Parathyroid adenoma (tissue), 2 donors: ENCODE data around the gene RECQL5.

Source experiments
- H2AFZ ChIP-seq: fragments of 300-600 bp; sonication (generic); one replicate; pipeline ENCODE4 v1.7.0; 2017; ENCODE audit warnings: antibody characterized with exemption, mild to moderate bottlenecking
- H3K27ac ChIP-seq: fragments of 300-600 bp; sonication (generic); one replicate; pipeline ENCODE4 v1.7.0; 2017
- H3K27me3 ChIP-seq: fragments of 300-600 bp; sonication (generic); one replicate; pipeline ENCODE4 v1.7.0; 2017; ENCODE audit warnings: low read length; ENCODE audit not compliant: control insufficient read depth, insufficient read depth
- H3K36me3 ChIP-seq: fragments of 300-600 bp; sonication (generic); one replicate; pipeline ENCODE4 v1.7.0; 2017; ENCODE audit warnings: low read length; ENCODE audit not compliant: control insufficient read depth, insufficient read depth
- H3K4me1 ChIP-seq: fragments of 300-600 bp; sonication (generic); one replicate; pipeline ENCODE4 v1.7.0; 2017; ENCODE audit warnings: control low read depth
- H3K4me2 ChIP-seq: fragments of 300-600 bp; sonication (generic); one replicate; pipeline ENCODE4 v1.7.0; 2017; ENCODE audit warnings: low read length
- H3K4me3 ChIP-seq: fragments of 300-600 bp; sonication (generic); one replicate; pipeline ENCODE4 v1.7.0; 2017; ENCODE audit warnings: low read depth, low read length
- H3K79me2 ChIP-seq: fragments of 300-600 bp; sonication (generic); one replicate; pipeline ENCODE4 v1.7.0; 2017; ENCODE audit warnings: control low read depth
- H3K9ac ChIP-seq: fragments of 300-600 bp; sonication (generic); one replicate; pipeline ENCODE4 v1.7.0; 2017; ENCODE audit warnings: mild to moderate bottlenecking
- H3K9me3 ChIP-seq: fragments of 300-600 bp; sonication (generic); one replicate; pipeline ENCODE4 v1.7.0; 2017; ENCODE audit warnings: low read length; ENCODE audit not compliant: control insufficient read depth
- TF ChIP-seq, protein P1 (sequence below): fragments of 300-600 bp; sonication (generic); IDR thresholded peaks from one replicate; pipeline ENCODE4 v1.7.0; 2017; ENCODE audit warnings: antibody characterized with exemption, mild to moderate bottlenecking
- donor health status: primary hyperparathyroidism.

RECQL5 gene

GRCh38 chr17:75676461-75676860 is 9.5 kb upstream of the RECQL5 start:
- Histone ChIP-seq H3K4me2 (no peak overlapping the region), H3K4me3 (no peak overlapping the region), H3K27me3 (no peaks in the 10 kb centered on the region), H3K4me1 (peaks cover 8% of the 10 kb centered on the region), H3K9me3 (no peaks in the 10 kb centered on the region), H3K27ac (no peak overlapping the region), H3K79me2 (peaks cover 34% of the 10 kb centered on the region), H3K9ac (no peak overlapping the region), H2AFZ (no peak overlapping the region), H3K36me3 (no peaks in the 10 kb centered on the region)
- TF ChIP-seq, protein P1, sequence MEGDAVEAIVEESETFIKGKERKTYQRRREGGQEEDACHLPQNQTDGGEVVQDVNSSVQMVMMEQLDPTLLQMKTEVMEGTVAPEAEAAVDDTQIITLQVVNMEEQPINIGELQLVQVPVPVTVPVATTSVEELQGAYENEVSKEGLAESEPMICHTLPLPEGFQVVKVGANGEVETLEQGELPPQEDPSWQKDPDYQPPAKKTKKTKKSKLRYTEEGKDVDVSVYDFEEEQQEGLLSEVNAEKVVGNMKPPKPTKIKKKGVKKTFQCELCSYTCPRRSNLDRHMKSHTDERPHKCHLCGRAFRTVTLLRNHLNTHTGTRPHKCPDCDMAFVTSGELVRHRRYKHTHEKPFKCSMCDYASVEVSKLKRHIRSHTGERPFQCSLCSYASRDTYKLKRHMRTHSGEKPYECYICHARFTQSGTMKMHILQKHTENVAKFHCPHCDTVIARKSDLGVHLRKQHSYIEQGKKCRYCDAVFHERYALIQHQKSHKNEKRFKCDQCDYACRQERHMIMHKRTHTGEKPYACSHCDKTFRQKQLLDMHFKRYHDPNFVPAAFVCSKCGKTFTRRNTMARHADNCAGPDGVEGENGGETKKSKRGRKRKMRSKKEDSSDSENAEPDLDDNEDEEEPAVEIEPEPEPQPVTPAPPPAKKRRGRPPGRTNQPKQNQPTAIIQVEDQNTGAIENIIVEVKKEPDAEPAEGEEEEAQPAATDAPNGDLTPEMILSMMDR, result no peak

DNA sequence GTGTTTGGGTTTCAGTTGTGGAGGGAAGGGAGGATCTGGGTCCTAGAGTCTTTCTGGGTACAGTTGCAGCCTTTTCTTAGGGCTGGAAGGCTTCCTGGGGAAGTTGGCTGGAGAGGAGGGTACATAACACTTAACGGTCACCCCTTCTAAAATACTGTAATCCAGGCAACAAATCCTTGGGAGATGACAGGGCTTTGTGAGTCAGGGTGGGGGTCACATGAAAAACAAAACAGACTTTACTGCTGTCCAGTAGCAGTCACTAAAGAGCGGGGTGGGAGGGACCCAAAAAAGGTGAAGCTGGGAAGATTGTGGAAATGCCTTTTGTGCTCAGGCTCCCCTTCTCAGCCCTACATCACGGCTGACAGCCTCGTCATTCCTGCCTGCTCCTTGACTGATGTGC is 6.5 kb upstream of the RECQL5 start:
- Histone ChIP-seq H3K4me1 (peaks cover 6% of the 10 kb centered on the region), H3K36me3 (no peaks in the 10 kb centered on the region), H3K4me3 (no peak overlapping the region), H2AFZ (no peak overlapping the region), H3K9me3 (no peaks in the 10 kb centered on the region), H3K4me2 (no peak overlapping the region), H3K27ac (no peak overlapping the region), H3K27me3 (no peaks in the 10 kb centered on the region), H3K79me2 (peaks cover 20% of the 10 kb centered on the region), H3K9ac (no peak overlapping the region)
- TF ChIP-seq, protein P1, result no peak

DNA sequence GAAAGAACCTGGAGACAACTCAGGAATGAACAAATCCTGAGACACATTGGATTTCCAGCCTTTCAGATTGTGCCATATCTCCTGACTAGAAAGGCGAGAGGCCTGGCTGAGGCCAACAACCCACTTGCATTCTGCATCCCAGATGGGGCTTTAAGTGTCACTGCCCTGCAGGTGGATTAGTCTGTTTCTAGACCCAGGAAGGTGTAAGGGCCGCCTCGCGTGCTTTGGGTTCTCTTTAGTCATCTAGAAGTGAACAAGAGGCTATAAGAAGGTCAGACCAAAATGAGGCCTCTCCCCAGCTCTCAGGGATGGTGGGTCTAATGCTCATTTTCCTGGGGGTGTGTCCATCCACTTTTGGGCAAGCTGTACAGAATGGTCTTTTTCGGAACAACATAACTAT is 5.1 kb upstream of the RECQL5 start:
- H3K36me3 ChIP-seq, result no peaks in the 10 kb centered on the region

GRCh38 chr17:75670868-75671267 is 3.9 kb upstream of the RECQL5 start:
- H3K4me2 ChIP-seq, result no peak overlapping the region
- H3K4me3 ChIP-seq, result no peak overlapping the region
- H3K4me1 ChIP-seq, result peaks cover 16% of the 10 kb centered on the region
- no peak overlapping the region for H3K27ac ChIP-seq
- no peaks in the 10 kb centered on the region for H3K27me3 ChIP-seq
- H2AFZ ChIP-seq, result no peak overlapping the region
- H3K36me3 ChIP-seq, result no peaks in the 10 kb centered on the region
- H3K79me2 ChIP-seq, result peaks cover 35% of the 10 kb centered on the region
- H3K9ac ChIP-seq, result no peak overlapping the region
- TF ChIP-seq, protein P1, result no peak
- H3K9me3 ChIP-seq, result no peaks in the 10 kb centered on the region

More for the DNA sequence above, 5.1 kb upstream of the RECQL5 start:
- no peak overlapping the region for H3K4me3 ChIP-seq
- TF ChIP-seq, protein P1, result no peak
- H3K27me3 ChIP-seq, result no peaks in the 10 kb centered on the region
- peaks cover 14% of the 10 kb centered on the region for H3K4me1 ChIP-seq
- no peaks in the 10 kb centered on the region for H3K9me3 ChIP-seq
- no peak overlapping the region for H3K4me2 ChIP-seq
- H3K27ac ChIP-seq, result no peak overlapping the region
- no peak overlapping the region for H3K9ac ChIP-seq
- peaks cover 29% of the 10 kb centered on the region for H3K79me2 ChIP-seq
- H2AFZ ChIP-seq, result no peak overlapping the region

DNA sequence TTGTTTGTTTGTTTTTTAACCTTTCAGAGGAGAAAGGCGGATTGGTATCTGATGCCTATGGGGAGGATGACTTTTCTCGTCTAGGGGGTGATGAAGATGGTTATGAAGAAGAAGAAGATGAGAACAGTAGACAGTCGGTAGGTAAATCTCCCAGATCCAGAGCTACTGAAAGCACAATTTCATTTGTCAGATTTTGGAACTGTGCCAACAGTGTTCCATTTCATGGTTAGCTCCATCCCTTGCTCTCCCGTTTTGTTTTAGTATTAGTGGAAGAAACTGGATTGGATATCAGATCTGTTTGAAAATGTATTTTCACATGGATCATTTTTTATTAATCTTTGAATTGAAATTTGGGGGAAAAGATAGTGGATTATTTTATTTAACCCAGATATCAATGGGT is 1.5 kb upstream of the RECQL5 start:
- Histone ChIP-seq H3K36me3 (no peaks in the 10 kb centered on the region), H3K27ac (no peak overlapping the region), H3K4me2 (no peak overlapping the region), H3K4me1 (peaks cover 11% of the 10 kb centered on the region), H3K9me3 (no peaks in the 10 kb centered on the region), H3K79me2 (peaks cover 35% of the 10 kb centered on the region), H3K9ac (no peak overlapping the region), H3K27me3 (no peaks in the 10 kb centered on the region), H2AFZ (no peak overlapping the region), H3K4me3 (no peak overlapping the region)
- TF ChIP-seq, protein P1, result no peak
